IMR-90 (cell line): Measurements from ENCODE around the gene HNRNPA3.
"Not testable (repeated sequence)": the region's sequence is repeated elsewhere in the genome, so short reads cannot be mapped to it uniquely, and the experiment has no call there.

Source experiments
- BHLHE40 ChIP-seq: fragments of 150-350 bp; IDR thresholded peaks from 2 replicates; pipeline ENCODE4 v1.6.1; 2016; ENCODE audit warnings: mild to moderate bottlenecking, low read depth, low read length
- CEBPB ChIP-seq: IDR thresholded peaks from 2 replicates; pipeline ENCODE4 v1.6.1; 2012; ENCODE audit warnings: low read depth, low read length, improper control_type of control experiment
- FOS ChIP-seq: fragments of 150-350 bp; IDR thresholded peaks from 2 replicates; pipeline ENCODE4 v1.6.1; 2016; ENCODE audit warnings: low read depth, low read length
- MAZ ChIP-seq: IDR thresholded peaks from 2 replicates; pipeline ENCODE4 v1.6.1; 2012; ENCODE audit warnings: low read depth, mild to moderate bottlenecking, low read length, improper control_type of control experiment, moderate library complexity, borderline replicate concordance
- MXI1 ChIP-seq: IDR thresholded peaks from 2 replicates; pipeline ENCODE4 v1.6.1; 2012; ENCODE audit warnings: low read depth, mild to moderate bottlenecking, low read length, moderate library complexity, borderline replicate concordance
- POLR2A ChIP-seq: IDR thresholded peaks from 2 replicates; pipeline ENCODE4 v1.6.1; 2012; ENCODE audit warnings: mild to moderate bottlenecking, low read depth, low read length
- RAD21 ChIP-seq: IDR thresholded peaks from 2 replicates; pipeline ENCODE4 v1.6.1; 2012; ENCODE audit warnings: low read length, improper control_type of control experiment
- RCOR1 ChIP-seq: IDR thresholded peaks from 2 replicates; pipeline ENCODE4 v1.6.1; 2012; ENCODE audit warnings: mild to moderate bottlenecking, low read length, improper control_type of control experiment; ENCODE audit not compliant: insufficient replicate concordance
- RFX5 ChIP-seq: IDR thresholded peaks from 2 replicates; pipeline ENCODE4 v1.8.0; 2012; ENCODE audit warnings: low read depth, mild to moderate bottlenecking, low read length, moderate library complexity
- TF ChIP-seq, protein P1 (sequence below): conservative IDR thresholded peaks from 2 replicates; pipeline ENCODE4 v1.5.1; 2012; ENCODE audit warnings: mild to moderate bottlenecking, low read depth, low read length, improper control_type of control experiment

- TF ChIP-seq, protein P1, sequence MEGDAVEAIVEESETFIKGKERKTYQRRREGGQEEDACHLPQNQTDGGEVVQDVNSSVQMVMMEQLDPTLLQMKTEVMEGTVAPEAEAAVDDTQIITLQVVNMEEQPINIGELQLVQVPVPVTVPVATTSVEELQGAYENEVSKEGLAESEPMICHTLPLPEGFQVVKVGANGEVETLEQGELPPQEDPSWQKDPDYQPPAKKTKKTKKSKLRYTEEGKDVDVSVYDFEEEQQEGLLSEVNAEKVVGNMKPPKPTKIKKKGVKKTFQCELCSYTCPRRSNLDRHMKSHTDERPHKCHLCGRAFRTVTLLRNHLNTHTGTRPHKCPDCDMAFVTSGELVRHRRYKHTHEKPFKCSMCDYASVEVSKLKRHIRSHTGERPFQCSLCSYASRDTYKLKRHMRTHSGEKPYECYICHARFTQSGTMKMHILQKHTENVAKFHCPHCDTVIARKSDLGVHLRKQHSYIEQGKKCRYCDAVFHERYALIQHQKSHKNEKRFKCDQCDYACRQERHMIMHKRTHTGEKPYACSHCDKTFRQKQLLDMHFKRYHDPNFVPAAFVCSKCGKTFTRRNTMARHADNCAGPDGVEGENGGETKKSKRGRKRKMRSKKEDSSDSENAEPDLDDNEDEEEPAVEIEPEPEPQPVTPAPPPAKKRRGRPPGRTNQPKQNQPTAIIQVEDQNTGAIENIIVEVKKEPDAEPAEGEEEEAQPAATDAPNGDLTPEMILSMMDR: not testable (repeated sequence)
- not testable (repeated sequence) for TF ChIP-seq RCOR1, POLR2A, RAD21, RFX5, FOS, MAZ, BHLHE40, CEBPB, MXI1
Observed at GRCh38 chr2:177219787-177220186, 7.2 kb downstream of the HNRNPA3 start.
